Prostate gland (tissue), 2 donors: ENCODE results near the gene TRIP13.

Experiments
- CTCF ChIP-seq, 4 experiments: fragments of 200-600 bp in 2 of 4; fragments of 450-650 bp in 2 of 4; sonication (generic) in 2 of 4; IDR thresholded peaks; 1 replicate in 3 of 4; 2 replicates in 1 of 4; pipeline ENCODE4 v1.5.1; 2016 to 2019; ENCODE audit warnings: antibody characterized with exemption in 4 of 4, mild to moderate bottlenecking in 2 of 4, moderate library complexity in 2 of 4
- POLR2A ChIP-seq: fragments of 450-650 bp; IDR thresholded peaks from one replicate; pipeline ENCODE4 v1.6.1; 2016; ENCODE audit warnings: antibody characterized with exemption, mild to moderate bottlenecking
- POLR2AphosphoS5 ChIP-seq: sonication (generic); formaldehyde crosslinking; IDR thresholded peaks from one replicate; pipeline ENCODE4 v1.6.1; 2017; ENCODE audit warnings: antibody characterized with exemption

GRCh38 chr5:865771-866170 is 26.9 kb upstream of the TRIP13 start:
- TF ChIP-seq POLR2A (no peak), CTCF (IDR thresholded peaks at IDR 0.05) (no peak), POLR2AphosphoS5 (no peak)
